ENCODE data around the gene LMNTD2. TPM values are rescaled to one million over a fixed set of nuclear protein-coding genes. Genes with fewer than 3 reads are reported as not detected.

LMNTD2 gene
- total and polyA plus RNA-seq, 2 of the 13 experiments (the other 11 are each of a cell fraction or from before 2014, with no cell fraction given): 1.1 to 3.1 TPM

- TF ChIP-seq SAP130 (CRISPR knock-in tag; IDR thresholded peaks at IDR 0.05; ENCODE audit: low read depth): peak; percentile 92
- no peak for TF ChIP-seq NR1H2 (CRISPR knock-in tag; IDR thresholded peaks at IDR 0.05; ENCODE audit: borderline replicate concordance, low read depth)
- no peak for TF ChIP-seq FOXA1 (IDR thresholded peaks at IDR 0.05)
- TF ChIP-seq FOXA1 (CRISPR knock-in tag; IDR thresholded peaks at IDR 0.05): peak; percentile 79
- TF ChIP-seq, protein P1, sequence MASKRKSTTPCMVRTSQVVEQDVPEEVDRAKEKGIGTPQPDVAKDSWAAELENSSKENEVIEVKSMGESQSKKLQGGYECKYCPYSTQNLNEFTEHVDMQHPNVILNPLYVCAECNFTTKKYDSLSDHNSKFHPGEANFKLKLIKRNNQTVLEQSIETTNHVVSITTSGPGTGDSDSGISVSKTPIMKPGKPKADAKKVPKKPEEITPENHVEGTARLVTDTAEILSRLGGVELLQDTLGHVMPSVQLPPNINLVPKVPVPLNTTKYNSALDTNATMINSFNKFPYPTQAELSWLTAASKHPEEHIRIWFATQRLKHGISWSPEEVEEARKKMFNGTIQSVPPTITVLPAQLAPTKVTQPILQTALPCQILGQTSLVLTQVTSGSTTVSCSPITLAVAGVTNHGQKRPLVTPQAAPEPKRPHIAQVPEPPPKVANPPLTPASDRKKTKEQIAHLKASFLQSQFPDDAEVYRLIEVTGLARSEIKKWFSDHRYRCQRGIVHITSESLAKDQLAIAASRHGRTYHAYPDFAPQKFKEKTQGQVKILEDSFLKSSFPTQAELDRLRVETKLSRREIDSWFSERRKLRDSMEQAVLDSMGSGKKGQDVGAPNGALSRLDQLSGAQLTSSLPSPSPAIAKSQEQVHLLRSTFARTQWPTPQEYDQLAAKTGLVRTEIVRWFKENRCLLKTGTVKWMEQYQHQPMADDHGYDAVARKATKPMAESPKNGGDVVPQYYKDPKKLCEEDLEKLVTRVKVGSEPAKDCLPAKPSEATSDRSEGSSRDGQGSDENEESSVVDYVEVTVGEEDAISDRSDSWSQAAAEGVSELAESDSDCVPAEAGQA (IDR thresholded peaks at IDR 0.05; ENCODE audit: low read depth): no peak
- TF ChIP-seq, protein P1 (CRISPR knock-in tag; IDR thresholded peaks at IDR 0.05; ENCODE audit: borderline replicate concordance): no peak
- TF ChIP-seq MYNN (CRISPR knock-in tag; IDR thresholded peaks at IDR 0.05; ENCODE audit: low read depth): no peak
- TF ChIP-seq BORCS8-MEF2B (CRISPR knock-in tag; IDR thresholded peaks at IDR 0.05): no peak
- TF ChIP-seq KDM5B (CRISPR knock-in tag; IDR thresholded peaks at IDR 0.05; ENCODE audit: borderline replicate concordance): peak; percentile 57; the same call in 1 of the 2 replicates
- no peak for TF ChIP-seq ZC3H4 (CRISPR knock-in tag; IDR thresholded peaks at IDR 0.05; ENCODE audit: borderline replicate concordance)
- TF ChIP-seq ATM (IDR thresholded peaks at IDR 0.05; ENCODE audit: borderline replicate concordance): no peak
- no peak for TF ChIP-seq ZNF550 (CRISPR knock-in tag; IDR thresholded peaks at IDR 0.05; ENCODE audit: borderline replicate concordance)
- TF ChIP-seq FOXJ3 (CRISPR knock-in tag; IDR thresholded peaks at IDR 0.05; ENCODE audit: borderline replicate concordance): 0 out of 2 replicates have a peak, but pooled peaks have one; percentile 21
- TF ChIP-seq HNF4A (CRISPR knock-in tag; IDR thresholded peaks at IDR 0.05): peak; percentile 91
- TF ChIP-seq CREB1 (IDR thresholded peaks at IDR 0.05): no peak
- TF ChIP-seq CREB1 (CRISPR knock-in tag; IDR thresholded peaks at IDR 0.05): no peak
- TF ChIP-seq ZNF883 (CRISPR knock-in tag; IDR thresholded peaks at IDR 0.05; ENCODE audit: not compliant biosample characterization): no peak
- TF ChIP-seq SIN3A (IDR thresholded peaks at IDR 0.05; ENCODE audit: borderline replicate concordance, low read depth, low read length): no peak
- no peak; the same call in 1 of the 2 replicates for TF ChIP-seq ZNF205 (CRISPR knock-in tag; IDR thresholded peaks at IDR 0.05)
- TF ChIP-seq NFE2L2 (IDR thresholded peaks at IDR 0.05; ENCODE audit: low read length): no peak
- TF ChIP-seq ZFP41 (CRISPR knock-in tag; IDR thresholded peaks at IDR 0.05; ENCODE audit: borderline replicate concordance): no peak
- no peak for TF ChIP-seq TEAD2 (CRISPR knock-in tag; IDR thresholded peaks at IDR 0.05)
- TF ChIP-seq ZNF263 (CRISPR knock-in tag; IDR thresholded peaks at IDR 0.05): peak; percentile 46; the same call in 1 of the 2 replicates
- TF ChIP-seq ZNF547 (CRISPR knock-in tag; IDR thresholded peaks at IDR 0.05): no peak
- TF ChIP-seq E2F5 (CRISPR knock-in tag; conservative IDR thresholded peaks at IDR 0.05): no peak
- TF ChIP-seq KDM4B (CRISPR knock-in tag; IDR thresholded peaks at IDR 0.05): no peak
Observed at GRCh38 chr11:579830-580601, 19.5 kb upstream of the LMNTD2 start (continued).

Measured in HepG2 (cell line).